T-helper 2 cell (primary cell): ENCODE results near the gene SMIM10L2A.
"Not testable (repeated sequence)": the region's sequence is repeated elsewhere in the genome, so short reads cannot be mapped to it uniquely, and the experiment has no call there.

Experiments used
- DNase-seq, 5 experiments: peaks; one replicate each; pipeline versions ENCODE4 v3.0.0 to v3.0.0-alpha.2; 2012 to 2022

The SMIM10L2A gene

GRCh38 chrX:135461756-135462155 is 40.0 kb downstream of the SMIM10L2A start:
- not testable (repeated sequence) for DNase-seq

GRCh38 chrX:135463937-135464336 is 42.2 kb downstream of the SMIM10L2A start:
- peak in 1 of 5 experiments; percentile 26 for DNase-seq

DNA sequence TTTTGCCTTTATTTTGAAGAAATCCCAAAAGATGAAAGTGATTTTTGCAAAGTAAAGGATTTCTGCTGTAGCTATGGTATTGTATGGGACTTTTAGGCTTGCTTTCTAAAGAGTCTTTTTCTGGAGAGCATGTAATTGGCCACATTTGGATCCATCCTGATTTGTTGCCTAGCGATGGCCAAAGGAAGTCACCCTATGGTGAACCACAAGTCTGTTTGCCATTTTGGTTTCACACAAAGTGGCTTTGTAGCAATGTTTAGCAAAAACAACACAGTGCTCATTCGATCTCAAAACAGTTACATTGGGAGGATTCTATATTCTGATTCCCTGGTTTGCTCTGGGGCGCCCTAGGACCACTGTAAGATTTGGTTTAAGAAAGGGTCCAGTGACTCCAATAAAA is 54.6 kb downstream of the SMIM10L2A start:
- peak in 1 of 5 experiments; percentile 48 for DNase-seq

DNA sequence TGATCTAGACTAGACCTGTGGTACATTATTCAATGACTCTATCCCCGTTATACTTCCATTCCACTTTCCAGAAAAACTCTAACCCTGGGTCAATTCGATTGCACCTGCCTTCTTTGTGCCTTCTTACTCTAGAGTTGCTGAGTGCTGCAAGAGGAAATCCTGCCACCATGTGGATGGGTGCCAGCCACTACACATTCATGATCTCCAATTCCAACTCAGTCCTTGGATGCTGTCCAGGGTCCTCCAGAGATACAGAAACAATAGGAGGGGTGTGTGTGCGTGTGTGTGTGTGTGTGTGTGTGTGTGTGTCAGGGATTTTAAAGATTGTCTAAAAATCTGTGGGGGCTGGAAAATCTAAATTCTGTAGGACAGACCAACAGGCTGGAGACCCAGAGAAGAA is 55.8 kb downstream of the SMIM10L2A start:
- peak in 4 of 5 experiments; percentile 4 to 72 (median 10) for DNase-seq
